Keratinocyte (primary cell): ENCODE measurements around the gene SERBP1. TPM values are rescaled to one million over a fixed set of nuclear protein-coding genes. Genes with fewer than 3 reads are reported as not detected.

Experiments used
- DNase-seq: peaks from one replicate; pipeline ENCODE4 v3.0.0-alpha.2; 2011; ENCODE audit warnings: low read depth, missing footprints, low spot score
- FAIRE-seq: peaks from 2 replicates; lab custom pipeline; 2011; peaks lifted over from hg19 to GRCh38; lab: Jason Lieb, UNC
- H2AFZ ChIP-seq: 2 replicates; pipeline ENCODE4 v1.6.0; 2012; ENCODE audit warnings: low read length, control low read depth, inconsistent platforms; ENCODE audit not compliant: control insufficient read depth
- H3K27ac ChIP-seq: 2 replicates; pipeline ENCODE4 v1.5.1; 2011; ENCODE audit warnings: low read length; ENCODE audit not compliant: control insufficient read depth, insufficient read depth
- H3K27me3 ChIP-seq: 3 replicates; pipeline ENCODE4 v1.6.0; 2011; ENCODE audit warnings: low read length; ENCODE audit not compliant: control insufficient read depth, insufficient read depth; ENCODE audit errors: extremely low read depth
- H3K36me3 ChIP-seq, 2 experiments: 2 replicates in 1 of 2; 3 replicates in 1 of 2; pipeline ENCODE4 v1.5.1; 2011; ENCODE audit warnings: low read length in 2 of 2, mild to moderate bottlenecking in 1 of 2; ENCODE audit not compliant: control insufficient read depth in 2 of 2, insufficient read depth in 2 of 2; ENCODE audit errors: extremely low read depth in 1 of 2
- H3K4me1 ChIP-seq: 3 replicates; pipeline ENCODE4 v1.5.1; 2011; ENCODE audit warnings: low read length; ENCODE audit not compliant: control insufficient read depth, insufficient read depth; ENCODE audit errors: extremely low read depth
- H3K4me2 ChIP-seq: 3 replicates; pipeline ENCODE4 v1.6.0; 2011; ENCODE audit warnings: low read depth, low read length; ENCODE audit not compliant: control insufficient read depth, insufficient read depth; ENCODE audit errors: extremely low read depth
- H3K4me3 ChIP-seq, 3 experiments: fragments of 200-600 bp in 1 of 3; sonication (generic) in 1 of 3; 2 replicates in 2 of 3; 3 replicates in 1 of 3; pipeline ENCODE4 v1.5.1; 2011 to 2016; ENCODE audit warnings: low read length in 3 of 3, mild to moderate bottlenecking in 3 of 3, control low read depth in 2 of 3, inconsistent platforms in 1 of 3, low read depth in 1 of 3, mixed read lengths in 1 of 3, mixed run types in 1 of 3, moderate library complexity in 1 of 3; ENCODE audit not compliant: control insufficient read depth in 2 of 3, insufficient read depth in 2 of 3; ENCODE audit errors: extremely low read depth in 1 of 3
- H3K79me2 ChIP-seq: 2 replicates; pipeline ENCODE4 v1.6.0; 2012; ENCODE audit warnings: low read length; ENCODE audit not compliant: control insufficient read depth, insufficient read depth
- H3K9ac ChIP-seq: 3 replicates; pipeline ENCODE4 v1.6.0; 2011; ENCODE audit warnings: low read length; ENCODE audit not compliant: control insufficient read depth, insufficient read depth; ENCODE audit errors: extremely low read depth
- H3K9me1 ChIP-seq: 3 replicates; pipeline ENCODE4 v1.6.0; 2011; ENCODE audit warnings: low read length; ENCODE audit not compliant: control insufficient read depth, insufficient read depth; ENCODE audit errors: extremely low read depth
- H3K9me3 ChIP-seq: 2 replicates; pipeline ENCODE4 v1.5.1; 2012; ENCODE audit warnings: low read depth, low read length; ENCODE audit not compliant: control insufficient read depth
- H4K20me1 ChIP-seq: 3 replicates; pipeline ENCODE4 v1.6.0; 2011; ENCODE audit warnings: low read length; ENCODE audit not compliant: control insufficient read depth, insufficient read depth; ENCODE audit errors: extremely low read depth
- CTCF ChIP-seq, 3 experiments: IDR thresholded peaks in 1 of 3; conservative IDR thresholded peaks in 1 of 3; optimal IDR thresholded peaks in 1 of 3; 2 replicates in 2 of 3; 3 replicates in 1 of 3; pipeline versions ENCODE3 to v1.5.1; 2011; ENCODE audit warnings: low read length in 3 of 3, mild to moderate bottlenecking in 3 of 3, moderate library complexity in 2 of 3, control low read depth in 1 of 3, inconsistent platforms in 1 of 3; ENCODE audit not compliant: insufficient read depth in 2 of 3; ENCODE audit errors: extremely low read depth in 1 of 3
- EZH2 ChIP-seq: IDR thresholded peaks from one replicate; pipeline ENCODE4 v1.6.1; 2012; ENCODE audit warnings: inconsistent platforms, mild to moderate bottlenecking, low read length, moderate library complexity
- dilution Hi-C: fragments of 300-500 bp; cut with MboI; formaldehyde crosslinking; loops from one replicate; pipeline ENCODE4 v1.7.0; 2020; ENCODE audit warnings: low sequenced_read_pairs; ENCODE audit not compliant: extremely low pct_ligation_motif_present
- polyA plus RNA-seq, 5 experiments: library from polyadenylated mRNA; depleted of rRNA in 3 of 5; stranded (reverse) in 3 of 5; stranded (forward) in 1 of 5; unstranded in 1 of 5; fragments of >200 nt; gene quantifications; 1 replicate in 1 of 5; 2 replicates in 3 of 5; 3 replicates in 1 of 5; pipeline versions ENCODE4 v1.2.1 to v1.2.3, GENCODE V29; 2011 to 2012; ENCODE audit warnings: missing spikeins in 2 of 5, low read depth in 1 of 5, low replicate concordance in 1 of 5

SERBP1 gene
- polyA plus RNA-seq, 1 donor (not counting 4 experiments of a cell fraction or from before 2014, with no cell fraction given) = 352 TPM

- Histone ChIP-seq H3K27ac (no peak overlapping the region), H3K9me1 (no peaks in the 10 kb centered on the region), H3K9me3 (no peaks in the 10 kb centered on the region), H3K36me3 (no peaks in the 10 kb centered on the region), H3K4me2 (no peak overlapping the region), H3K4me3 (no peak overlapping the region), H4K20me1 (no peaks in the 10 kb centered on the region), H2AFZ (no peak overlapping the region), H3K79me2 (no peaks in the 10 kb centered on the region), H3K9ac (no peak overlapping the region), H3K4me1 (peaks cover 5% of the 10 kb centered on the region), H3K27me3 (no peaks in the 10 kb centered on the region)
- DNase-seq (no peak), FAIRE-seq (no peak)
- dilution Hi-C loops = no loop called here
- TF ChIP-seq CTCF (optimal IDR thresholded peaks at IDR 0.05 in 1 of 3, IDR thresholded peaks at IDR 0.05 in 1 of 3, conservative IDR thresholded peaks at IDR 0.05 in 1 of 3; ENCODE audit: extremely low read depth in 1 of 3, insufficient read depth in 2 of 3, low read length in 3 of 3) = no peak
- TF ChIP-seq EZH2 = no peak
Observed at GRCh38 chr1:67441739-67442281, 11.6 kb upstream of the SERBP1 start.

- TF ChIP-seq EZH2 (no peak), CTCF (optimal IDR thresholded peaks at IDR 0.05 in 1 of 3, IDR thresholded peaks at IDR 0.05 in 1 of 3, conservative IDR thresholded peaks at IDR 0.05 in 1 of 3; ENCODE audit: extremely low read depth in 1 of 3, insufficient read depth in 2 of 3, low read length in 3 of 3) (no peak)
- FAIRE-seq (no peak), DNase-seq (no peak)
- no peaks in the 10 kb centered on the region for H3K27me3 ChIP-seq
- no peaks in the 10 kb centered on the region for H3K9me3 ChIP-seq
- peaks cover 5% of the 10 kb centered on the region for H3K4me1 ChIP-seq
- dilution Hi-C loops = no loop called here
- H3K9me1 ChIP-seq = no peaks in the 10 kb centered on the region
- H3K9ac ChIP-seq = no peak overlapping the region
- no peak overlapping the region for H2AFZ ChIP-seq
- H4K20me1 ChIP-seq = no peaks in the 10 kb centered on the region
- no peaks in the 10 kb centered on the region for H3K79me2 ChIP-seq
- no peak overlapping the region for H3K4me3 ChIP-seq
- H3K27ac ChIP-seq = no peak overlapping the region
- H3K4me2 ChIP-seq = no peak overlapping the region
- no peaks in the 10 kb centered on the region for H3K36me3 ChIP-seq
Observed at GRCh38 chr1:67441183-67441582, 11.0 kb upstream of the SERBP1 start.
